Measurements from ENCODE around the gene GALNT12.
A peak's percentile ranks its signal among the peaks of the same experiment; 100 is the strongest.

The GALNT12 gene

GRCh38 chr9:98807070-98807813 lies at the start of gene GALNT12:
TSS of gene GALNT12 (plus strand) at chr9:98807670. CDS start at chr9:98807699, 29 bp downstream.
- peak; percentile 33 for DNase-seq (ENCODE audit: low spot score)

GRCh38 chr9:98760231-98760630 lies 47.2 kb upstream of the GALNT12 start:
- no peak for DNase-seq (ENCODE audit: low spot score)

GRCh38 chr9:98763986-98764745 lies 43.3 kb upstream of the GALNT12 start:
- no peak for DNase-seq (ENCODE audit: low spot score)

GRCh38 chr9:98765256-98765655 lies 42.2 kb upstream of the GALNT12 start:
- no peak for DNase-seq (ENCODE audit: low spot score)

GRCh38 chr9:98766586-98766985 lies 40.9 kb upstream of the GALNT12 start:
- DNase-seq (ENCODE audit: low spot score) = no peak

- no peak for DNase-seq (ENCODE audit: low spot score)
These were observed 40.3 kb upstream of the GALNT12 start for GRCh38 chr9:98767196-98767595.

- no peak for DNase-seq (ENCODE audit: low spot score)
These were observed 39.6 kb upstream of the GALNT12 start for GRCh38 chr9:98767915-98768314.

- no peak for DNase-seq (ENCODE audit: low spot score)
These were observed 39.1 kb upstream of the GALNT12 start for GRCh38 chr9:98768344-98768743.

GRCh38 chr9:98770717-98771116 lies 36.8 kb upstream of the GALNT12 start:
- DNase-seq (ENCODE audit: low spot score) = no peak

- DNase-seq (ENCODE audit: low spot score) = no peak
These were observed 36.1 kb upstream of the GALNT12 start for GRCh38 chr9:98771209-98771874.

GRCh38 chr9:98772364-98773155 lies 34.9 kb upstream of the GALNT12 start:
- DNase-seq (ENCODE audit: low spot score) = no peak

- DNase-seq (ENCODE audit: low spot score) = no peak
These were observed 33.7 kb upstream of the GALNT12 start for GRCh38 chr9:98773721-98774120.

GRCh38 chr9:98774746-98775145 lies 32.7 kb upstream of the GALNT12 start:
- DNase-seq (ENCODE audit: low spot score) = no peak

GRCh38 chr9:98775831-98776441 lies 31.5 kb upstream of the GALNT12 start:
- DNase-seq (ENCODE audit: low spot score) = peak; percentile 44

GRCh38 chr9:98777618-98778017 lies 29.9 kb upstream of the GALNT12 start:
- DNase-seq (ENCODE audit: low spot score) = no peak

GRCh38 chr9:98778251-98778650 lies 29.2 kb upstream of the GALNT12 start:
- no peak for DNase-seq (ENCODE audit: low spot score)

GRCh38 chr9:98778711-98779530 lies 28.5 kb upstream of the GALNT12 start:
- DNase-seq (ENCODE audit: low spot score) = no peak

GRCh38 chr9:98780059-98780749 lies 27.3 kb upstream of the GALNT12 start:
- no peak for DNase-seq (ENCODE audit: low spot score)

- no peak for DNase-seq (ENCODE audit: low spot score)
These were observed 25.7 kb upstream of the GALNT12 start for GRCh38 chr9:98781588-98782383.

Measured in CD4-positive, alpha-beta T cell treated with Interleukin-15 for 4 hours (primary cell).